Type B pancreatic cell (in vitro differentiated cells): ENCODE measurements around the gene FBXO21. TPM values are rescaled to one million over a fixed set of nuclear protein-coding genes. Genes with fewer than 3 reads are reported as not detected.

Experiments
- DNase-seq: peaks from one replicate; pipeline ENCODE4 v3.0.0; 2021; ENCODE audit warnings: mixed read lengths; ENCODE audit not compliant: unreplicated experiment; ENCODE audit errors: extremely low spot score
- H3K27ac Mint-ChIP-seq: 2 replicates; pipeline ENCODE4 v1.8.0; 2021; ENCODE audit warnings: mild to moderate bottlenecking, mixed read lengths
- H3K27me3 Mint-ChIP-seq: 2 replicates; pipeline ENCODE4 v1.8.0; 2021; ENCODE audit warnings: mixed read lengths
- H3K36me3 Mint-ChIP-seq: 2 replicates; pipeline ENCODE4 v1.8.0; 2021; ENCODE audit warnings: mixed read lengths
- H3K4me1 Mint-ChIP-seq: one replicate; pipeline ENCODE4 v1.8.0; 2021; ENCODE audit warnings: mixed read lengths; ENCODE audit not compliant: unreplicated experiment
- H3K4me3 Mint-ChIP-seq: 2 replicates; pipeline ENCODE4 v1.8.0; 2021; ENCODE audit warnings: mild to moderate bottlenecking, mixed read lengths
- H3K9me3 Mint-ChIP-seq: 2 replicates; pipeline ENCODE4 v1.8.0; 2021; ENCODE audit warnings: mixed read lengths
- CTCF ChIP-seq: fragments of 200-600 bp; sonication (generic); conservative IDR thresholded peaks from 2 replicates; pipeline ENCODE4 v1.5.0; 2021; ENCODE audit warnings: antibody characterized with exemption, mild to moderate bottlenecking
- total RNA-seq: library from RNA; stranded (reverse); gene quantifications from 2 replicates; pipeline ENCODE4 v1.2.1, GENCODE V29; 2021; ENCODE audit warnings: low replicate concordance

FBXO21 gene
- total RNA-seq, 1 donor from 2014 or later, result 53.3 TPM

- H3K27me3 Mint-ChIP-seq, result peaks cover 57% of the 10 kb centered on the region
Measured at GRCh38 chr12:117216686-117217085, 26.4 kb upstream of the FBXO21 start.

GRCh38 chr12:117214797-117215196 is 24.5 kb upstream of the FBXO21 start:
- TF ChIP-seq CTCF, result no peak
- peaks cover 58% of the 10 kb centered on the region for H3K27me3 Mint-ChIP-seq
- no peaks in the 10 kb centered on the region for H3K36me3 Mint-ChIP-seq
- H3K4me1 Mint-ChIP-seq, result peaks cover 6% of the 10 kb centered on the region
- H3K9me3 Mint-ChIP-seq, result no peaks in the 10 kb centered on the region
- no peak overlapping the region for H3K4me3 Mint-ChIP-seq
- no peak for DNase-seq
- no peak overlapping the region for H3K27ac Mint-ChIP-seq

More at GRCh38 chr12:117216686-117217085, 26.4 kb upstream of the FBXO21 start:
- Mint-ChIP-seq H3K27ac (no peak overlapping the region), H3K4me1 (peaks cover 6% of the 10 kb centered on the region), H3K4me3 (no peak overlapping the region), H3K9me3 (no peaks in the 10 kb centered on the region), H3K36me3 (no peaks in the 10 kb centered on the region)
- TF ChIP-seq CTCF, result no peak
- DNase-seq, result no peak

- Mint-ChIP-seq H3K27me3 (peaks cover 50% of the 10 kb centered on the region), H3K27ac (no peak overlapping the region), H3K36me3 (no peaks in the 10 kb centered on the region), H3K4me3 (no peak overlapping the region), H3K4me1 (peaks cover 6% of the 10 kb centered on the region), H3K9me3 (no peaks in the 10 kb centered on the region)
- no peak for DNase-seq
- no peak for TF ChIP-seq CTCF
Measured at GRCh38 chr12:117213295-117213808, 23.1 kb upstream of the FBXO21 start.

GRCh38 chr12:117212563-117213190 is 22.4 kb upstream of the FBXO21 start:
- H3K36me3 Mint-ChIP-seq, result no peaks in the 10 kb centered on the region
- H3K4me3 Mint-ChIP-seq, result no peak overlapping the region
- DNase-seq, result peak; percentile 78
- H3K4me1 Mint-ChIP-seq, result peaks cover 6% of the 10 kb centered on the region
- TF ChIP-seq CTCF, result peak; percentile 92
- H3K9me3 Mint-ChIP-seq, result no peaks in the 10 kb centered on the region
- no peak overlapping the region for H3K27ac Mint-ChIP-seq
- peaks cover 49% of the 10 kb centered on the region for H3K27me3 Mint-ChIP-seq

GRCh38 chr12:117210266-117210918 is 20.1 kb upstream of the FBXO21 start:
- peaks cover 6% of the 10 kb centered on the region for H3K4me1 Mint-ChIP-seq
- no peaks in the 10 kb centered on the region for H3K9me3 Mint-ChIP-seq
- TF ChIP-seq CTCF, result no peak
- DNase-seq, result no peak
- no peak overlapping the region for H3K4me3 Mint-ChIP-seq
- H3K27me3 Mint-ChIP-seq, result peaks cover 46% of the 10 kb centered on the region
- no peaks in the 10 kb centered on the region for H3K36me3 Mint-ChIP-seq
- no peak overlapping the region for H3K27ac Mint-ChIP-seq
